Femur (tissue), 1 donor: ENCODE measurements around the gene WNT11.

ENCODE experiments used
- DNase-seq: peaks from one replicate; pipeline ENCODE4 v3.0.0-alpha.2; 2017

The WNT11 gene

DNA sequence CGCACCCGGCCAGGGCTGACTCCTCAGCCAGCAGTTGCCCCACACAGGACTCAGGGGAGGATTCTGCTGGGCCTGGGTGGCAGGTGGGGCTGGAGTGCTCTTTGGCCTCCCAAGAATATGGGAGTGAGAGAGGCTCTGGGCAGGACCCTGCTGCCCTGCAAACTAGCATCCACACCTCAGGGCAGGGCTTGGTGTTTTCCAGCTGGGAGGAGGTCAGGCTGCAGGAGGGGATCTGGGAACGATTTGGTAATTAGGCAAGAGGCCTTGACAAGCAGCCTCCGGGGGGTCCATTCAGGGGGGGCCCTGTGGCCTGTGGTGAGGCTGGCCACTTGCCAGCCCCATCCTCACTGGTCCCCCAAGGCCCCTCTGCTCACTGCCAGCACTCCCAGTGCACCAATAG is 35.8 kb downstream of the WNT11 start:
- no peak for DNase-seq

- no peak for DNase-seq
Measured at GRCh38 chr11:76169473-76169896, 36.8 kb downstream of the WNT11 start.

DNA sequence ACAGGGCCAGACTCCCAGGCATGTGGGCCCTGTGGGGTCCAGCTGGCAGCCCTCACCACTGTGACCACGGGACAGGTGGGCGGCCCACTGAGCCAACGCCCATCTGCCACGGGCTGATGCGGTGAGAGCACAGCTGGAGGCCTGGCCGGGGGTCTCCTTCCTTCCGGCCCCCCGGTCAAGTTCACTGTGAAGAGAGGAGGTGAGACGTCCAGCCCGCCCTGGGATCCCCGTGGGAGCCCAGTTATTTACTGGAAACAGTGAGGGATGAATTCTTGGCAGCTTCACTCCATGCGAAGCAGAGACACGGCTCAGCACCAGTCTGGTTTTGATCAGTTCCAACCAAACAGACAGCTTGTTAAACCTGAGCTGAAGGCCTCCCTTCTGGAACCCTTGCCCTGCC is 38.7 kb downstream of the WNT11 start:
- DNase-seq = peak; percentile 61

GRCh38 chr11:76166314-76166713 is 40.0 kb downstream of the WNT11 start:
- DNase-seq = no peak

DNA sequence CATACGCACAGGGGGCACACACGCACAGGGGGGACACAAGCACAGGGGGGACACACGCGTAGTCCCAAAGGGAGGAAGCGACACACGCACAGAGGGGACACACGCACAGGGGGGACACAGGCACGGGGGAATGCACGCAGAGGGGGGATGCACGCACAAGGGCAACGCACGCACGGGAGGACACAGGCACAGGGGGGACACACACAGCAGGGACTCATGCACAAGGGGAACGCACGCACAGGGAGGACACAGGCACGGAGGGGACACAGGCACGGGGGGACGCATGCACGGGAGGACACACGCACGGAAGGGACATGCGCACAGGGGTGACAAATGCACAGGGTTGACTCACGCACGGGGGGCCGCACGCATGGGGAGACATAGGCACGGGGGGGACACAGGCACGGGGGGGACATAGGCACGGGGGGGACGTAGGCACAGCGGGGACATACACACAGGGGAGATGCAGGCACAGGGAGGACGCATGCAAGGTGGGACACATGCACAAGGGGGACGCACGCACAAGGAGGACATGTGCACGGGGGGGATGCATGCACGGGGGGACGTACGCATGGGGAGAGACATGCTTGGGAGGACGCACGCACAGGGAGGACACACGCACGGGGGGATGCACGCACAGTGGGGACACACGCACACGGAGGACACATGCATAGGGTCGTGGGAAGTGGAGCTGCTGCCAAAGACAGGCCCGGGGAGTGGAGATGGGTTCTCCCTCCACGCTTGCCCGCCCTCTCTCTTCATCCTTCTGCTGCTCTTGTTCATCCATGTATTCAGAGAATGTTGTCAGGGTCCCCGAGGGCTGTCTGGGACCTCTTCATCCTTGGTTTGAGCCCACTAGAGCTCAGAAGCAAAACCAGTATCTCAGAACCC is 41.2 kb downstream of the WNT11 start:
- no peak for DNase-seq

- no peak for DNase-seq
Measured at GRCh38 chr11:76164081-76164480, 42.2 kb downstream of the WNT11 start.

GRCh38 chr11:76163289-76163880 is 42.9 kb downstream of the WNT11 start:
- DNase-seq = no peak

DNA sequence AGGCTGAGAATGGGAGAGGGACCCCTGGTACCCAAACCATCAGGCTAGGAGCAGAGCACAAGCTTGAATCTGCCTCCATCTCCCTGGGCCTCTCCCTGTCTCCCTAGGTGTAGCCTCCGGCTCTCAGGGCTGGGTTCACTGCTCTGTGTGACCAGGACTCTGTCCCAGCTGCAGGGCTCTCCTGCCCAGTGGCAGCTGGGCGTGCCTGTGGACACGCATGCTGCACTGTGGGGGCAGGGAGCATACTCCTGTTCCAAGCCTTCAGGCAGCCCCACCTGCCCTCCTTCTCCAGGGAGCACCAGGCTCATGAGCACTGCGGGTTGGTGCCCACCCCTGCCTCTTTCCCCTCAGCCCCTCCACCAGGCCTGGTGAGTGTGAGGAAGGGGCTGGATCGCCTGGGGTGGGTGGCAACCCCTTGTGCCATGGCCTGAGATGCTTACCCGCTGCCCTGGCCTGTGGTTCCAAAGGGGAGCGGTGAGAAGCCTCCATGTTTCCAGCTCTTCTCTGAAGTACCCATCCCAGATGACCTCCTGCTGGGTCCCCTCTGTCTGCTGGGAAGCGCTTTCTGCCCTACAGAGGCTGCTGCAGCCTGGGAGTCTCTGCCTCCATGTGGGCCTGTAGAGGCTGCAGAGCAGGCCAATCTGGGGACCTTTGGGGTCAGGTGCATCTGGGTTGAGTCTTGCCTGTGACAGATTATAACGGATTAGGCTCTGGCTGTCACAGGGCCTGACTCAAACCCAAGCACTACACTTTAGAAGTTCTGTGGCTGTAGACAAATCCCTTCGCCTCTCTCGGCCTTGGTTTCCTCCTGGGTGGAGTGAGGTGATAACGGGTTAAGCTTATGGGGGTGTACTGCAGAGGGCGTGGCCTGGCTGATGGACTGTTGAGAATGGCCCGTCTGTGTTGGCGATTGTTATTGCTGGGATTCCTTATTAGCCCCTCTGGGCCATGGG is 43.7 kb downstream of the WNT11 start:
- no peak for DNase-seq

DNA sequence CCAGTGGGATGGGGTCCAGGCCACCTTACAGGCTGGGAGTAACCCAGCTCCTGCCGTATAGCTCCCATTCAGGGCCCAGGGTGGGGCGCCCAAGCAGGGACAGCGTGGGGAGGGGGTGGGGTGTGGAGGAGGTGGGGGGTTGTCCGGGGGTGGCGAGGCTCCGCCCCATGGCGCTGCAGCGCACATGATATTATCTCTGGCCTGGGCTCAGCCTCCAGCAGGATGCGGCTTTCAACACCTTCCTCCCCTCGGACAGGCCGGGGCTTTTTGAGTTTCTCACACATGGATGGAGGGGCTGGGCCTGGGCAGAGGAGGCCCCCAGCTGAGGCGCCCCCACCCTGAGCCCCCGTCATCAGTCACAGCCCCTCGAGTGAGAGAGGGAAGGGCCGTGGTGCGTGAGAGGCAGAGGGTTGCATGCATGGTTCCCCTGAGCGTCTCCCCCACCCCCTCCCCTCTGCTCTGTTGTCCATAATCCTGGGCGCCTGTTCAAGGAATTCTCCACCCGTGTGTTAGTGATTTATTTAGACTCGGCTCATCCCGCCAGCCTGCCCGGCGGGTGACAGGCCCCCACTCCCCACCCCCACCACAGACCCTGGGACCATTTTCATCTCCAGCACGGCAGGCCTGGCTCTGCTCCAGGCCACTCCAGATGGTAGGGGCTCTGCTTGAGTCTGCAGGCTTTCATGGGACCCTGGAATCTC is 44.9 kb downstream of the WNT11 start:
- DNase-seq = peak; percentile 69

- DNase-seq = no peak
Measured at GRCh38 chr11:76160856-76161255, 45.4 kb downstream of the WNT11 start.

DNA sequence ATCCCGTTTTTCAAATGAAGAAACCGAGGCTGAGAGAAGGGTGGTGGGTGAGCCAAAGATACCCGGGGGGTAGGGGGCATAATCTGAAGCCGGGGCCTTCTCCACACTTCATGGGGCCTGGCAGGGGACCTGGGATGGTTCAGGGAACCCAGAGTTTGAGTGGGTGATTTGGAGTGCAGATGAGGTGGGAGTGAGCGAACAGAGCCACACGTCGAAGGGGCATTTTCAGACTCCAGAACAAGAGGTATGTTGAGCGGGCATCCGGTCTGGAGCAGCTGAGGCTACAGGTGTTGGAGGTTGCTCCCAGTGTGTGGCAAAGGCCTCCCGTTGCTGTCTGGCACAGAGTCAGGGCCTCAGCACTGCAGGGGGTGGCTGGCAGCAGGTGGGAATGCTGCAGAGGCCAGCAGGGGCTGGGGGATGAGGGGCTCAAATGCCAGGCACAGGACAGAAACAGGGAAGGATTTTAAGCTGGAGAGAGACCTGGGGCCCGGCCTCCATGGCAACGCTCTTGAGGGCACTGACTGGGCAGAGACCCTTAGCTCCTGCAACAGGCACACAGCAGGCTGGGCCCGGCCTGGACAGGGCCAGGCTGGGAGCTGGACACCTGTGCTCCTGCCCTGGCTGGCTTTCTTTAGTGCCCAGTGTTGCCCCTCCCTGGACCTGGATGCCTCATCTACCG is 46.2 kb downstream of the WNT11 start:
- DNase-seq = no peak

GRCh38 chr11:76159303-76159937 is 46.9 kb downstream of the WNT11 start:
- no peak for DNase-seq

GRCh38 chr11:76158394-76159302 is 47.7 kb downstream of the WNT11 start:
- no peak for DNase-seq

DNA sequence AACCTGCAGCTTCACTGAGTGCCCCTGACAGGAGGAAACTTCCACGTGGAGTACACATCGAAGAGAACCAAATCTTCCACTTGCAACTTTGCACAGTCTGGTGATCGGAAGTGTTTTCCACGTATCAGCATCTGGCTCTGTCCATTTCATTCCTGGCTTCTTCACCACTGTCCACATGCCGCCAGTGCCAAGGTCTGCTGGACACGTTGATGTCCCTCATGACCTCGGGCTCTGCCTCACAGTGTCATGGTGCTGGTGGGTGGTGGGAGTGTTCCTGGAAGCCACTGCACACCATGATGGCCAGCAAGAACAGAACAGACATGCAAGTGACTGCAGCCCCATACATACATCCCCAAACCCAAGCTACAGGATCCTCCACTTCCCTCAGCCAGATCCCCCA is 48.4 kb downstream of the WNT11 start:
- DNase-seq = no peak

- DNase-seq = peak; percentile 79
Measured at GRCh38 chr11:76156971-76157427, 49.3 kb downstream of the WNT11 start.

GRCh38 chr11:76155500-76156227 is 50.6 kb downstream of the WNT11 start:
- no peak for DNase-seq

GRCh38 chr11:76153571-76153923 is 52.8 kb downstream of the WNT11 start:
- no peak for DNase-seq

DNA sequence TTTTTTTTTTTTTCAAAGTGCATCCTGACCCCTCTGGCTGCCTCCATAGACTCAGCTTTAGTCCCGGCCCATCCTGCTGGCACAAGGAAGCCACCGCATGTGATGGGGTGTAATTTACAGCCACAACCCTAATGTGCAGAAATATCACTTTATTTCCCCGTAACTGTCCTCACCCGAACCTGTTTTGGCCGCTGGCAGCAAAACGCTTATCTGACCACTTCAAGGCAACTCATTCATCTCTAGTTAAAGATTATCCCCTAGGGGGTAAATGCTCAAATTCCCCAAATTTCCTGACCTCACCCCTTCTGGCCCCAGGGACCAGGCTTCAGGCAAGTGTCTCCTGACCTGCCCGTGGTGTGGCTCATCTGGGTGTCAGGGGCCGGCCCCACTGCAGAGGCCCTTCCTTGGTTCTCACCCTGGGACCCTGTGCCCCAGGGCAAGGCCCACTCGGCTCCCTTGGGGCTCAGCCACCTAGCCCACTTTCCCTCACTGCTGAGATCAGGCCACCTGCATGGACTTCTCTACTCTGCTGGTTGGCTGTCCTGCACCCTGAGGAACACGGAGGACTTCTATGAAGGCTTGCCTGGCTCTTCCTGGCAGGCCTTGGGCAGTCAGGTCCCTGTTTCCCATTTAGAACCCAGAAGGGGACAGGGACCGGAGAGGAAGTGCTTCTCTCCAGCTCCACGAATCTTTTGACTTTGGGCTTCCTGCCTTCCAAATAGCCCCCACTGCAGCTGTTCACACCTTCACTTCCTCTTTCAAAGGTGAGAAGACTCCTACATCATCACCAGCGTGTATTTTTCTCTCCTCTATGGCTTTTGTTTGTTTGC is 53.3 kb downstream of the WNT11 start:
- no peak for DNase-seq
